ENCODE results near the gene GHRHR. TPM values are rescaled to one million over a fixed set of nuclear protein-coding genes. Genes with fewer than 3 reads are reported as not detected.

GHRHR gene
- total and polyA plus RNA-seq, 2 of the 4 experiments (the other 2 are of a cell fraction), result not detected

GRCh38 chr7:30973791-30974604 is 10.2 kb downstream of the GHRHR start:
- no peak overlapping the region for H2BK120ac ChIP-seq (ENCODE audit: low read depth, low read length)
- H2AK5ac ChIP-seq (ENCODE audit: low read depth, low read length), result no peak overlapping the region
- no peak overlapping the region for H3K14ac ChIP-seq (replicated peaks; ENCODE audit: low read depth, low read length)
- no peak overlapping the region for H2BK5ac ChIP-seq (ENCODE audit: low read depth, low read length, poor library complexity, severe bottlenecking)
- no TSS peak for BruUV-seq (replicated peaks)
- no peak overlapping the region for H3K9ac ChIP-seq (ENCODE audit: low read depth, low read length)
- DNase-seq (no peak), ATAC-seq (ENCODE audit: low read depth) (no peak)
- H3K4me1 ChIP-seq (ENCODE audit: control insufficient read depth, insufficient read depth, low read length), result no peaks in the 10 kb centered on the region
- H3K9me1 ChIP-seq (ENCODE audit: insufficient read depth, low read length), result no peaks in the 10 kb centered on the region
- peaks cover 65% of the 10 kb centered on the region for H3K27me3 ChIP-seq (ENCODE audit: control insufficient read depth, insufficient read depth, low read length)
- no peak overlapping the region for H3K4ac ChIP-seq (ENCODE audit: low read depth, low read length)
- TF ChIP-seq RAD21 (IDR thresholded peaks at IDR 0.05; ENCODE audit: low read length), result no peak
- no peak overlapping the region for H4K5ac ChIP-seq (ENCODE audit: low read depth, low read length)
- WGBS, 2 experiments (ENCODE audit: extremely low coverage in 2 of 2, insufficient read length in 1 of 2), result 89% methylated on average over 5 of the region's 18 CpGs; no CpG with 5 or more reads in 1 of the 2 experiments
- in situ Hi-C loops (cut with MboI; ENCODE audit: low sequenced_read_pairs), result no loop called here
- CTCF ChIA-PET, result interaction anchor here (1.0 kb wide), 1 partner anchor 35 kb away, joined by 4 read pairs; no protein-coding TSS in a partner anchor
- H4K20me1 ChIP-seq (ENCODE audit: insufficient read depth, low read length), result no peaks in the 10 kb centered on the region
- no peak overlapping the region for H3K23ac ChIP-seq (ENCODE audit: low read depth, low read length)
- H4K8ac ChIP-seq (ENCODE audit: low read depth in 2 of 2, low read length in 2 of 2), result no peak overlapping the region
- POLR2A ChIA-PET (ENCODE audit: unreplicated experiment), result no interaction called here
- dilution Hi-C loops (cut with HindIII; ENCODE audit: low sequenced_read_pairs, unreplicated experiment), result no loop called here
- H3K18ac ChIP-seq (ENCODE audit: low read depth, low read length), result no peak overlapping the region
- H3K27ac ChIP-seq (ENCODE audit: insufficient read depth, low read length), result no peak overlapping the region
- H3K4me3 ChIP-seq (ENCODE audit: insufficient read depth, low read depth, low read length), result no peak overlapping the region
- H3K36me3 ChIP-seq (ENCODE audit: control insufficient read depth, insufficient read depth, low read length), result no peaks in the 10 kb centered on the region
- H2AFZ ChIP-seq (replicated peaks; ENCODE audit: low read length, poor library complexity), result no peak overlapping the region
- H2BK15ac ChIP-seq (ENCODE audit: low read depth, low read length), result no peak overlapping the region
- H2BK20ac ChIP-seq (ENCODE audit: low read depth, low read length), result no peak overlapping the region
- no peak overlapping the region for H2AK9ac ChIP-seq (replicated peaks; ENCODE audit: low read depth, low read length, poor library complexity)
- H3K79me1 ChIP-seq (ENCODE audit: low read depth in 1 of 2, low read length in 2 of 2), result no peaks in the 10 kb centered on the region
- no peak overlapping the region for H3K4me2 ChIP-seq (ENCODE audit: low read depth, low read length)
- H3K56ac ChIP-seq (ENCODE audit: extremely low read depth, insufficient read depth, low read length), result no peak overlapping the region
- no peaks in the 10 kb centered on the region for H3K9me3 ChIP-seq (ENCODE audit: control insufficient read depth, insufficient read depth, low read length)
- intact Hi-C loops (cut with micrococcal nuclease), result no loop called here
- no peak overlapping the region for H4K91ac ChIP-seq (ENCODE audit: insufficient read depth, low read depth, low read length)
